Esophagus squamous epithelium (tissue), 4 donors: ENCODE data around the gene ATP1A4.

Experiments used
- CTCF ChIP-seq, 6 experiments: fragments of 450-650 bp in 4 of 6; fragments of 200-600 bp in 2 of 6; sonication (generic) in 2 of 6; IDR thresholded peaks; one replicate each; pipeline ENCODE4 v1.5.1; 2016 to 2019; ENCODE audit warnings: antibody characterized with exemption in 6 of 6, mild to moderate bottlenecking in 4 of 6, moderate library complexity in 4 of 6
- POLR2A ChIP-seq, 4 donors: fragments of 450-650 bp; IDR thresholded peaks; one replicate each; pipeline ENCODE4 v1.6.1; 2017; ENCODE audit warnings: antibody characterized with exemption in 4 of 4, mild to moderate bottlenecking in 4 of 4, moderate library complexity in 3 of 4

GRCh38 chr1:160149716-160150115 is 1.7 kb upstream of the ATP1A4 start:
- TF ChIP-seq CTCF (IDR thresholded peaks at IDR 0.05), result no peak
- TF ChIP-seq POLR2A (IDR thresholded peaks at IDR 0.05), result no peak
